ENCODE results near the gene RARB. TPM values are rescaled to one million over a fixed set of nuclear protein-coding genes. Genes with fewer than 3 reads are reported as not detected.
A peak's percentile ranks its signal among the peaks of the same experiment; 100 is the strongest.

Gene RARB
- total and polyA plus RNA-seq, 2 experiments from 2014 or later = 0.14 to 0.42 TPM

DNA sequence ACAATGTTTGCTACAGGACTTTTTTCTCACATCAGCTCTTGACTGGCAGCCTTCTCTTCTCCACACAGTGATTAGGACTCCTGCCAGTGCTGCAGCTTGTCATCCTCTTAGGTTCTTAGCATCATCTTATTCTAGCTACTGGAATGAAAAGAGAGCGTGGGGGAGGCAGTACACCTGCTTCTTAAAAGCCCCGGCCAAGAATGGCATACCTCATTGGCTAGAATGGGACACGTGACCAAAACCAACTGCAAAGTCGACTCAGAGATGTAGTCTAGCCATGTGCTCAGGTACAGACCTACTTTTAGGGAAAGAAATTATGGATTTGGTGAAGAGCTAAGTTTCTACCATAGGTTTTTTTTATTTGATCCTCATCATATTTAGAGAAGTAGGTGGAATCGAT, 44.1 kb downstream of the RARB start (continued):
- TF ChIP-seq ZNF462 (CRISPR knock-in tag; IDR thresholded peaks at IDR 0.05) (no peak), ETS1 (IDR thresholded peaks at IDR 0.05) (no peak), CREB1 (CRISPR knock-in tag; IDR thresholded peaks at IDR 0.05; ENCODE audit: low read depth) (no peak)

GRCh38 chr3:25472731-25473130, 44.7 kb downstream of the RARB start:
- Mint-ChIP-seq H3K4me1 (peaks cover 18% of the 10 kb centered on the region), H3K27ac (no peak overlapping the region), H3K27me3 (ENCODE audit: insufficient read depth, low read depth, poor library complexity) (peaks cover 2% of the 10 kb centered on the region), H3K36me3 (ENCODE audit: low read depth) (no peaks in the 10 kb centered on the region), H3K9me3 (no peaks in the 10 kb centered on the region), H3K4me3 (no peak overlapping the region)
- Histone ChIP-seq H3K27me3 (ENCODE audit: insufficient read depth) (no peaks in the 10 kb centered on the region), H4K20me1 (replicated peaks; ENCODE audit: insufficient read depth) (no peaks in the 10 kb centered on the region), H3K79me2 (replicated peaks; ENCODE audit: insufficient read depth) (no peaks in the 10 kb centered on the region), H3K36me3 (ENCODE audit: insufficient read depth) (no peaks in the 10 kb centered on the region), H3F3A (replicated peaks; ENCODE audit: low read depth) (no peaks in the 10 kb centered on the region), H3K27ac (ENCODE audit: low read depth) (no peak overlapping the region), H2AFZ (peak overlapping the region; percentile 33; the same call in 1 of the 2 replicates), H3K9me2 (ENCODE audit: insufficient read depth) (peaks cover 7% of the 10 kb centered on the region; the same call in 1 of the 2 replicates), H3K4me2 (no peak overlapping the region), H3K4me1 (ENCODE audit: insufficient read depth) (peaks cover 12% of the 10 kb centered on the region), H3K4me3 (no peak overlapping the region)
- ATAC-seq (no peak), DNase-seq (ENCODE audit: low spot score) (no peak)
- TF ChIP-seq ETS1 (IDR thresholded peaks at IDR 0.05) (no peak), NANOG (IDR thresholded peaks at IDR 0.05; ENCODE audit: borderline replicate concordance) (no peak), EZH2 (IDR thresholded peaks at IDR 0.05; ENCODE audit: low read depth, unreplicated experiment) (no peak)
- TF ChIP-seq, protein P1, sequence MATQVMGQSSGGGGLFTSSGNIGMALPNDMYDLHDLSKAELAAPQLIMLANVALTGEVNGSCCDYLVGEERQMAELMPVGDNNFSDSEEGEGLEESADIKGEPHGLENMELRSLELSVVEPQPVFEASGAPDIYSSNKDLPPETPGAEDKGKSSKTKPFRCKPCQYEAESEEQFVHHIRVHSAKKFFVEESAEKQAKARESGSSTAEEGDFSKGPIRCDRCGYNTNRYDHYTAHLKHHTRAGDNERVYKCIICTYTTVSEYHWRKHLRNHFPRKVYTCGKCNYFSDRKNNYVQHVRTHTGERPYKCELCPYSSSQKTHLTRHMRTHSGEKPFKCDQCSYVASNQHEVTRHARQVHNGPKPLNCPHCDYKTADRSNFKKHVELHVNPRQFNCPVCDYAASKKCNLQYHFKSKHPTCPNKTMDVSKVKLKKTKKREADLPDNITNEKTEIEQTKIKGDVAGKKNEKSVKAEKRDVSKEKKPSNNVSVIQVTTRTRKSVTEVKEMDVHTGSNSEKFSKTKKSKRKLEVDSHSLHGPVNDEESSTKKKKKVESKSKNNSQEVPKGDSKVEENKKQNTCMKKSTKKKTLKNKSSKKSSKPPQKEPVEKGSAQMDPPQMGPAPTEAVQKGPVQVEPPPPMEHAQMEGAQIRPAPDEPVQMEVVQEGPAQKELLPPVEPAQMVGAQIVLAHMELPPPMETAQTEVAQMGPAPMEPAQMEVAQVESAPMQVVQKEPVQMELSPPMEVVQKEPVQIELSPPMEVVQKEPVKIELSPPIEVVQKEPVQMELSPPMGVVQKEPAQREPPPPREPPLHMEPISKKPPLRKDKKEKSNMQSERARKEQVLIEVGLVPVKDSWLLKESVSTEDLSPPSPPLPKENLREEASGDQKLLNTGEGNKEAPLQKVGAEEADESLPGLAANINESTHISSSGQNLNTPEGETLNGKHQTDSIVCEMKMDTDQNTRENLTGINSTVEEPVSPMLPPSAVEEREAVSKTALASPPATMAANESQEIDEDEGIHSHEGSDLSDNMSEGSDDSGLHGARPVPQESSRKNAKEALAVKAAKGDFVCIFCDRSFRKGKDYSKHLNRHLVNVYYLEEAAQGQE (IDR thresholded peaks at IDR 0.05; ENCODE audit: unreplicated experiment) = no peak

All from GM23338 (cell line).